HG03045 (cell line): ENCODE measurements around the gene KIF21B.
"Not testable (repeated sequence)": the region's sequence is repeated elsewhere in the genome, so short reads cannot be mapped to it uniquely, and the experiment has no call there.

Source experiments
- ATAC-seq: cut with Tn5 transposase; IDR thresholded peaks from one replicate; pipeline ENCODE4 v1.9.1; 2021; ENCODE audit warnings: mild to moderate bottlenecking, moderate library complexity; ENCODE audit not compliant: unreplicated experiment

KIF21B gene

DNA sequence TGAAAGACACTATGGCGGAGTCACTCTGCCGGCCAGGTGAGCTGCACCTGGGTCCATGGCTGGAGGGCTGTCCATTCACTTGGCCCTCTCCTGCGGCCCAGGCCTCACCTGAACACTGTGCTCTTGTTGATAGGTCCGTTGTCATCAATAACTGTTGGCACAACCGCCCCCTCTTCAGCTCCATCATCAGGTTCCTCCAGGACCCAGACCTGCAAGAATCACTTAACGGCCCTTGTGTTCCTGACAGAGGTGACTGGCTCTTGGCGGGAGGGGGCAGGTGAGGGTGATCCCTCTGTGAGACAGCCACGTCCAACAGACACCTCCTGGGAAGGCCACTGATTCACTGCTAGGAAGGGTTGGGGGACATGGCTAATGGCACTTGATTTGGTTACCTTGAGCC, 73.9 kb downstream of the KIF21B start:
- no peak for ATAC-seq

GRCh38 chr1:200947059-200947566, 76.4 kb downstream of the KIF21B start:
- no peak for ATAC-seq

GRCh38 chr1:200945111-200945510, 78.4 kb downstream of the KIF21B start:
- no peak for ATAC-seq

GRCh38 chr1:200938955-200939354, 84.6 kb downstream of the KIF21B start:
- ATAC-seq, result no peak

- ATAC-seq, result not testable (repeated sequence)
Observed at GRCh38 chr1:200935286-200935962, 88.1 kb downstream of the KIF21B start.

GRCh38 chr1:200934676-200935245, 88.8 kb downstream of the KIF21B start:
- no peak for ATAC-seq

DNA sequence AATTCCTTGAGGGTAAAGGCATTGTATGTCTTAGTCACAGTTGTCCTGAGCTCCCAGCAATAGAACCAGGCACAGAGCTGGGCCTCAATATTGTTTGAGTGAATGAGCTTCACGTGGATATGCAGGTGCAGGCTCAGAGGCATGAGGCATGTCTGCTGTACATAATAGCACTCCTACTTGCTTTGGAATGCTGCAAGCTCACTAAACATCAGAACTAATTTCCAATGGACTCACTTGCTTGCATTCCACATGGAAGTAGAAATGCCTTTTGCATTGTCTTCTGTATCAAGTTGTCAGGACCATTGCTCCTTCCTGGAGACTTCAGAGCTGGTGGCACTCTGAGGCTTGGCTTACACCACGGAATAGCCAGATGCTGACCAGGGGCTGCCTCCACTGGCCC, 91.7 kb downstream of the KIF21B start:
- no peak for ATAC-seq

- ATAC-seq, result not testable (repeated sequence)
Observed at GRCh38 chr1:200930285-200930684, 93.2 kb downstream of the KIF21B start.

DNA sequence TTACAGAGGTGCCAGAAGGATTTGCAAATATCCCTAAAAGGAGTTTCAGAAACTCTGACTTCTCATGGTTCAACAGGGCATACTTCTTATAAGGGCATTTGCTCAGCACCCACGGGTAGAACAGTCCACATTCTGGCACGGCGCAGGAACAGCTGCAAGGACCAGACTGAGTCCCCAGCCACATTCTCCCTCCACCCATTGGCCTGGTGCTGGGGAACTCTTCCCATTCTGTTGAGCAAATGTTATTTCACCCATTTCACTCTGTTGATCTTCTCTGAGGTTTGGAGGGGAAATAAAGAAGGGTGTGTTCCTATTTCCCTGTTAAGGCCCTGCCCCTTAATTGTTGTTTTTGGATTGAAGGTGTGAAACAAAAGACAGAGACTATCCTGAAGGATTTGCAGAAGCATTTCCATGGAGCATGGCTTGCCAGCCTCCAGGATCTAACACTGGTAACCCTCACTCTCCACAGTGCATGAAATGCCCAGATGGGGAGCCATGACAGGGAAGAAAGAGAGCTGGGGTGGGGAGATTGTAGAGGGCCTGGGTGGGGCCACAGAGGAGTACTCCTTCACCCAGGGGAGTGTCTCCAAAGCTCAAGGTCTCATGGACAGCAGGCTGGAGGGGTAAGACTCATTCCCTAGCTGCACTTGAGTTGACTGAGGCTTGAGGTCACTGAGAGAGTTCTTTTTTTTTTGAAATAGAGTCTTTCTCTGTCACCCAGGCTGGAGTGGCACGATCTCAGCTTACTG, 93.8 kb downstream of the KIF21B start:
- no peak for ATAC-seq

- no peak for ATAC-seq
Observed at GRCh38 chr1:200925831-200926230, 97.7 kb downstream of the KIF21B start.

DNA sequence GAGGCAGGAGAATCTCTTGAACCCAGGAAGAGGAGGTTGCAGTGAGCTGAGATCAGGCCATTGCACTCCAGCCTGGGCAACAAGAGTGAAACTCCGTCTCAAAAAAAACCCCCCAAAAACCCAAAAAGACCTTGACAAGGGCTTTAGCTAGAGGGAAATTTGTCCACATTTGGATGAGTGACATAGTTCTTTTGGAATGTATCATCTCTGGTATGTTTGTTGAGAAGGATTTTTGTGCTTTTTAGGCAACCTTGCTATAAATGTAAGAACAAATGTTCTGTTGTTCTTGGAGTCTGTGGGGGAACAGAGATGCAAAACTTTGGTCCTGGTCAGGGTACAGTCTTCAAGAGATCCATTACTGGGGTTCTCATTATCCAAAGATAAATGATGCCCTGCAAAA, 99.9 kb downstream of the KIF21B start:
- ATAC-seq, result no peak

DNA sequence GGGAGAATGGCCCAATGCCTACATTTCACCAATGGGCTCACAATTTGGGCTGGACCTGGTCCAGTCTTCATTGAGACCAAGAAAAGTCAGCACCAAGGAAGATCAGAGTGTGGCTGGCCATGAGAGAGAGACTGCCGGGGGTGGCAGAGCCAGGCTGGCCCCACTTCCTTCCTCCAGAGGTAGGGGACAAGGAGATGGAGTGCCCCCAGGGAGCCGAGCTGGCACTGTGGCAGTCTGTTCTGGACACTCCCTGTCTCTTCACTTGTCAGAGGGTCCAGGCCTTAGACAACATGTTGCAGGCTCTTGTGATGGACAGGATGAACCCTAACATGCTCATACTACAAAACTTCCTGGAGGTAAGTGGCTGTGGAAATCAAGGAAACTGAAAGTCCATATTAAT, 101.1 kb downstream of the KIF21B start:
- ATAC-seq, result no peak

DNA sequence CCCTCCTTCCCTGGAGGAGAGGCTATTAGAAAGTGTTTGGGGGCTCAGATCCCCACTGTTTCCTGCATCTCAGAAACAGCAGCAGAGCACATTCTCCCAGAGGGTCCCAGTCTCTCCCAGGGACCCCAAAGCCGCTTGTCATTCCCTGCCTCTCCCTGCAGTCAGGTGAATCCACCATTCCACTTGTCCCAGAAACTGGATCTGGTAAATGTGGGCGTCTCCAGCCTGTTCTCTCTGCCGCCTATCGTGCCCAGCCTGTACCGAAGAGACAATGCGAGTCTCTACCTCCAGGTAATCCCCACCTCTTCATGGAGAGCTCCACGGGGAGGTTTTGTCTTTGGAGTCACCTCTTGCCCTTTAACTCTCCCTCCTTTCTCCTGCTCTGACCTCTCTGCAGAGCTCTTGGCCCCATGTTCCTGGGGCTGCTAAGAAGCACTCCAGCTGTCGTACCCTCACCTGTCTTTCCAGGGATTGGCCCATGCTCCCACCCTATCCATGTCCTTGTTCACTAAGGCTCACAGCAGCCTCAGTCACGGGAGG, 101.9 kb downstream of the KIF21B start:
- no peak for ATAC-seq
